Measurements from ENCODE around the gene TOMM34. TPM values are rescaled to one million over a fixed set of nuclear protein-coding genes. Genes with fewer than 3 reads are reported as not detected.

Gene TOMM34
- 24.3 and 29.1 TPM in 2 replicates for total RNA-seq

DNA sequence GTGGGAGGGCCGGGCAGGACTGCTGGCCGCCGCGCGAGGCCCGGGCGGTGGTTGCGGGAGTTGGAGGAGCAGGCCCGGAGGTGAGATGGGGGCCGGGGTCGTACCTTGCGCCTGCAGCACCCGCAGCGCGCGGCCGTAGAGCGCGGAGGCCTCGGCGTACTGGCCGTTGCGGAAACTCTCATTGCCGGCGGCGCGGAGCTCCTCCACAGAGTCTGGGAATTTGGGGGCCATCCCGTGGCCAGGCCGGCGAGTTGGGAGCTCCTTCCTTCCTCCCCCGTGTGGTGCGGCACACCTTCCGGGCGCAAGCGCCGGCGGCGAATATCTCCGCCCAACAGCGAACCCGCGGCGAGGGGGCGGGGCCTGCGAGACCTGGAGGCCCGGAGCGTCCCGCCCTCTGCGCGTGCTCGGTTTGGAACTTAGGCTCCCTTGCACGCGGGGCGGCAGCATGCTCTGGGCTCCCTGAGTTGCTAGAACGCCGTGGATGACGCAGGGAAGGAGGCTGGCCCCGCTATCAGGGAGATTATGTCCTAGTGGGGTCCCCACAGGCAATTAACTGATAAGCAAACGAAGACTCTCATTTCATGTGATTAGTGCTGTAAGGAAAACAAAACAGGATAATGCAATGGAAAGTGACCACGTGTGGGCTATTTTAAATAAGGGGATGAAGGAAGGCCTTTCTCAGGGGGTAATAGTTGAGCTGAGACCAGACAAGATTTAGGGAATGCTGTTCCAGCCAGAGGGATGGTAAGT lies at the start of gene TOMM34:
Gene TOMM34, minus strand, starts transcription at position 295 of the 750 bp plus-strand sequence. Its CDS starts 64 bp downstream, at position 231.

GRCh38 chr20:44966030-44966961 lies 6.1 kb upstream of the TOMM34 start, which contains the start of gene STK4:
TSS of gene STK4 (plus strand) at chr20:44966512. CDS start at chr20:44966569, 57 bp downstream.

DNA sequence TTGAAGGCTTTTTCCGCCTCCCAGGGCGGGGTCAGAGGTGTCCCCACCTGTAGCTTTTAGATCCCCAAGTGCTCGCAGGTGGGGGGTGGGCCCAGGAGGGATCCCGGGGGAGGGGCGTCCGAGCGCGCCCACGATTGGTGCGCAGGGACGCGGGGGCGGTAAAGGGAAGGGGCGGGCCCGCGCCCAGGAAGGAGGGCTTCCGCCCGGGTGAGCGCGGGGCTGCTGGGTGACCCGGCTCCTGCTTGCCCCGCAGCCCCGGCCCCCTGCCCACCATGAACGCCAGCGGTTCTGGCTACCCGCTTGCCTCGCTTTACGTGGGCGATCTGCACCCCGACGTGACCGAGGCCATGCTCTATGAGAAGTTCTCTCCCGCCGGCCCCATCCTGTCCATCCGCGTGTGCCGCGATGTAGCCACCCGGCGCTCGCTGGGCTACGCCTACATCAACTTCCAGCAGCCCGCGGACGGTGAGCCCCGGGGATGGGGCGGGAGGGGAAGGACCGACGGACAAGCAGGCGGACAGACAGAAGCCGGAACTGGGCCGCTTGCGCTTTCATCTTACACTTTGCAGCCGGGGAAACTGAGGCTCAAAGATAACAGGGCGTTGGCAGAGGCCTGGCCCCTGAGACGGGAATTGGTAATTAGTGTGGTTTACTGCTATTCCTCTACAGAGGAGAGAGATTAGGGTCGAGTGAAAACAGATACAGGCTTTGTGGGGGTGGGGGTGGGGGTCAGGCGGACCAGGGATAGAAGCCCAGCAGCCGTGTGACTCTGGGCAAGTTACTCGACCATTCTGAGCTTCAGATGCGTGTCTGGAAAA lies 50.1 kb downstream of the TOMM34 start, which contains the start of gene PABPC1L:
Gene PABPC1L, plus strand, starts transcription at position 189 of the 818 bp plus-strand sequence. Its CDS starts 84 bp downstream, at position 273.

Other genes starting within 250 kb of the TOMM34 start
- gene CCN5, start 245.0 kb downstream of the TOMM34 start, total RNA-seq = 7.4 and 25.3 TPM in 2 replicates
- gene KCNK15, start 214.5 kb downstream of the TOMM34 start, total RNA-seq = 0.29 and 1.3 TPM in 2 replicates
- gene RIMS4, start 149.9 kb downstream of the TOMM34 start, total RNA-seq = under 0.01 and 0.17 TPM in 2 replicates
- 88.7 and 158 TPM in 2 replicates for gene YWHAB, start 74.7 kb downstream of the TOMM34 start, total RNA-seq
- 11.5 and 14.1 TPM in 2 replicates for gene PABPC1L, start 50.3 kb downstream of the TOMM34 start, total RNA-seq
- gene STK4, start 6.1 kb upstream of the TOMM34 start, total RNA-seq = 28.4 and 31.4 TPM in 2 replicates
- gene KCNS1, start 140.7 kb upstream of the TOMM34 start, total RNA-seq = 0.29 and 2.5 TPM in 2 replicates
- gene WFDC5, start 154.8 kb upstream of the TOMM34 start, total RNA-seq = not detected in 2 replicates
- not detected in 2 replicates for gene WFDC12, start 164.1 kb upstream of the TOMM34 start, total RNA-seq
- not detected in 2 replicates for gene PI3, start 214.5 kb upstream of the TOMM34 start, total RNA-seq
- not detected in 2 replicates for gene SEMG1, start 246.6 kb upstream of the TOMM34 start, total RNA-seq